Smooth muscle cell of the umbilical artery (primary cell): ENCODE data around the gene ZNF607. TPM values are rescaled to one million over a fixed set of nuclear protein-coding genes. Genes with fewer than 3 reads are reported as not detected.

Experiments
- total RNA-seq: library from RNA; depleted of rRNA; stranded (reverse); fragments of >200 nt; gene quantifications from 2 replicates; pipeline ENCODE4 v1.2.3, GENCODE V29; 2014

ZNF607 gene
- 5.8 and 5.9 TPM in 2 replicates for total RNA-seq

GRCh38 chr19:37719111-37719926, at the start of gene ZNF607:
Gene ZNF607, minus strand, starts transcription at chr19:37719761. Its CDS starts 8,143 bp downstream, at chr19:37711618.

GRCh38 chr19:37655301-37655688, 64.3 kb downstream of the ZNF607 start, which contains the start of gene ZFP30:
Gene ZFP30, minus strand, starts transcription at chr19:37655465. Its CDS starts 7,643 bp downstream, at chr19:37647822.

Other genes with a start within 250 kb of the ZNF607 start
- 1.5 and 2.5 TPM in 2 replicates for gene ZNF793, start 212.8 kb downstream of the ZNF607 start, total RNA-seq
- 3.2 and 4.2 TPM in 2 replicates for gene ZNF571, start 125.0 kb downstream of the ZNF607 start, total RNA-seq
- 0.28 and 0.89 TPM in 2 replicates for gene ZNF540, start 124.9 kb downstream of the ZNF607 start, total RNA-seq
- gene ZFP30, start 64.3 kb downstream of the ZNF607 start, total RNA-seq, result 18.2 and 19.9 TPM in 2 replicates
- gene ZNF573, start 59.8 kb upstream of the ZNF607 start, total RNA-seq, result 6.6 and 8.6 TPM in 2 replicates
- not detected in 2 replicates for gene WDR87, start 186.8 kb upstream of the ZNF607 start, total RNA-seq
- gene SIPA1L3, start 187.4 kb upstream of the ZNF607 start, total RNA-seq, result 8.3 and 26.8 TPM in 2 replicates